GM19240 (cell line): ENCODE data around the gene LAMA1.
"Not testable (repeated sequence)": the region's sequence is repeated elsewhere in the genome, so short reads cannot be mapped to it uniquely, and the experiment has no call there.

Experiments
- DNase-seq: peaks from one replicate; pipeline ENCODE4 v3.0.0; 2011; ENCODE audit warnings: low spot score; ENCODE audit not compliant: insufficient read length

The LAMA1 gene

DNA sequence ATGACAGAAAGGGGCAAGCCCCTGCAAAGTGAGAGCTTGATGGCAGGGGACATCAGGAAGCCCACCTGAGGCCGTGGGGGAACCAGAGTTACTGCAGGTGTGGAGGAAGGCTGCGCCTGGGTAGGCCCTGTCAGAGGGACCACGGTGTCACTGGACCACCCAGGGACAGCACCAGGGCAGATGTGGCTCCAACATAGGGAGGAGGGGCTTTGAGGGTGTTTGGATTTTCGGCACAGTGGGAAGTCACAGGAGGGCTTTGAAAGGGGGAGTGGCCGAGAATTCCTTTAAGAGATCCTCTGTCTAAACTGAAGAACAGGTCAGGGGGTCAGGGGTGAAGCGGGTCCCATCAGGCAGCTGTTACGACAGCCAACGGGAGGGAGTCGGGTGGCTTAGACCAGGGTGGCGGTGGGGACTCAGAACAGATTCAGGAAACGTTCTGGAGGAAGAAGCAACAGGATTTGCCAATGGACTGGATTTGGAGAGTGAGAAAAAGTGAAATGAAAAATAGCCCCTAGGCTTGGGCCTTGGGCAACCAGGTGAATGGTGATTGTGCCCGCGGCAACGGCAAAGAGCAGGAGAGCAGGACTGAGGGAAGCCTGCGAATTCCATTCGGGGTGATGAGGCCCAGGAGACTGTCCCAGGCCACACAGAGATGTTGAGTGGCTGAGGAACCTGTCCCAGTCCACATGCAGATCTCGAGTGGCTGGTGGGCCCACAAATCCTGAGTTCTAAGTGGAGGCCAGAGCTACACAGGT, 166.1 kb downstream of the LAMA1 start:
- no peak for DNase-seq

DNA sequence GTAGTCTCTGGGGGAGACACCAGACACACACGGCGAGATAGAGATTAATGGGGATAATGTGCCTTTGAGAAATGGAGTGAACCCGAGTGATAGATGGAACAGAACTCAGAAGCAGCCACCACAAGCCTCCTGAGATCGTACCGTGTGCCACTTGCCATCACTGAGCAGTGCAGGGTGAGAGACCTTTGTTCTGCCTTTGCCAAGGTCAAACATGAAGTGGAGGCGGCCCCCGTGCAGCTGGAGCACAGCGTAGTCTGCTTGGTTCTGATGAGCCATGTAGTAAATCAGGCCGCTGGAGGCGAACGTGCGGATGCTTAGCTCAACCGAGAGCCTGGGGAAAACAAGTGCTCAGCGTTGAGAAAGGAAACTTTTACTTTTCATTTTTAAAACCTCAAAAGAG, 167.0 kb downstream of the LAMA1 start:
- no peak for DNase-seq

- DNase-seq = no peak
These were observed 167.6 kb downstream of the LAMA1 start for GRCh38 chr18:6949800-6950586.

DNA sequence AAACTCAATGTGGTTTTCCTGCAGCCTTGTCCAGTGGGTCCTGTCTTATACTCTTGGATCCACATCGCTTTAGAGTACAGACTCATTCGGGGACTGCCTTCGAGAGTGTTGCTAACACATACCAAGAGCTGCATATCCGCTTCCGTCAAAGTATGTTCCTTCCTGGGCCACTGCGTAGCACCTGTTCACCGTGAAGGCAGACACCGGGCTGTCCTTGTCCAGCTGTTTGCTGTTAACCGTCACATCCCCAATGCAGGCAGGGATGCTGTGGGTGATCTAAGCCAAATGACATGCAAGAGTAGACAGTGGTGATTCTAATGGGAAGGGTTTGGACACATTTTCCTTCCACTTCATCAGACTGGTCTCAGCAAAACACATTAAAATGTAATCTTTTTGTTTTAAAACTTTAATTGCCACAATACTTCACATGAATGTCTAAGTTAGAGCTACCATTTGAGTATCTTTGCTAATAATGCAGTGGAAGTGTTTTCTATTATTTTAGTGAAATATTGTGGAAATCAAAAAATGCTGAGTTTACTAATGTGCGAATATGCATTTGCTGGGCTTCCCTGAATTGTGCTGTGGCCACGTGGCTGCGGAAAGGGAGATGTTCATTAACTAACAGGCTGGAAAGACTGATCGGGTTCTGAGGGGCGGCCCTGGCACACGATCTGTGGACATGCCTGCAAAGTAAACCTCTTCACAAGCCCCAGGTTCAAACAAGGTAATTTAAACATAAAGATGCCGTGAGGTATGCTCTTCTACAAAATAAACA, 169.1 kb downstream of the LAMA1 start:
- no peak for DNase-seq

GRCh38 chr18:6947338-6948030, 170.1 kb downstream of the LAMA1 start:
- no peak for DNase-seq

GRCh38 chr18:6943143-6943542, 174.5 kb downstream of the LAMA1 start:
- DNase-seq = no peak

DNA sequence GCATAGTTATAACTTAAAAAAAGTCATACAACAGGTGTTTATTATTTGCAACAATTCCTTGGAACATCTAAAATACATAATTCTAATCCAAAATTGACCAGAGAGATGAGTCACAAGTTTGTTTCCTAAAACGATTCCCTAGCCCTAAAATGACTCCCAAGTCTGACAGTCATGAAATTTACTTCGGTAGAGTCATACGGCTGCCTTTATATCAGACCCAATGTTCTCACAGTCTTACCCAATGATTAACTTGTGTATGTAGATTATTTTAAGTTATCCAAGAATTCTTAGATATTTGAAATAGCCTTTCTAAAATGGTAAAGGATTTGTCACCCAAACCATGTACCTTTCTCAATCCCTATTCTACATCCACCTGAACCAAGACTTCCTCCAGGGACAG, 174.9 kb downstream of the LAMA1 start:
- DNase-seq = no peak

DNA sequence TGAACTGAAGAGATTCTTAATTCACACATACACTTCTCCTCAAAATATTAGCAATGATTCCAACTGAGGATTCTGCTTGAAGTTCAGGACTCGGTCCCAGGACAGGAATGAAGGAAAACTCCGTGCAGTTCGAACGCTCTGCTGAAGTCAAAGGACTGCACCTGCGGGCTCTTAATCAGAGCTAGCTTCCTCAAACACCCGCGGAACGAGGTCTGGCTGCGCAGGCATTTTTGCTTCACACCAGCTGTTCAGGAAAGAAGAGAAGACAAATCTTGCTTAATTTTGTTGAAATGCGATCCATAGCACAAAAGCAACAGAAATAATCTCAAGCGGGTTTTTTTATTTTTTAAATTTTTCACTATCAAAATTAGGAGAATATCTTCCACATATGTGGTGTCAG, 175.6 kb downstream of the LAMA1 start:
- no peak for DNase-seq

- DNase-seq = no peak
These were observed 177.1 kb downstream of the LAMA1 start for GRCh38 chr18:6940451-6940850.

DNA sequence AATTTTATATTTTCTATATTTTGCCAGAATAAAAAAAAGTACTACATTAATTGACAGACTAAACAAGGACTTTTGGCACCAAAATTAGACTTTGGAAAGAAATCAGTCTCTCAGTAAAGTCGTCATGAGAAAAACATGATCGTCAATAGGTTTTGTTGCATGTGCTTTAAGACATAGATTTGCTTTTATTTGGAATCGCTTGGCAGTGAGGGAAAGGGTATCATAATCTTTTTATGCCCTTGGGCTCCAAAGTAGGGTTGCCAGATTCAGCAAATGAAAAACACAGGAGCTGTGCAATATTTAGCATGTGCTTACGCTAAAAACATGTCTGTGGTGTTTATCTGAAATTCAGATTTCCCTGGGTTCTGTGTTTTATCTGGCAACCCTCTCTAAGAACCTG, 177.6 kb downstream of the LAMA1 start:
- DNase-seq = no peak

DNA sequence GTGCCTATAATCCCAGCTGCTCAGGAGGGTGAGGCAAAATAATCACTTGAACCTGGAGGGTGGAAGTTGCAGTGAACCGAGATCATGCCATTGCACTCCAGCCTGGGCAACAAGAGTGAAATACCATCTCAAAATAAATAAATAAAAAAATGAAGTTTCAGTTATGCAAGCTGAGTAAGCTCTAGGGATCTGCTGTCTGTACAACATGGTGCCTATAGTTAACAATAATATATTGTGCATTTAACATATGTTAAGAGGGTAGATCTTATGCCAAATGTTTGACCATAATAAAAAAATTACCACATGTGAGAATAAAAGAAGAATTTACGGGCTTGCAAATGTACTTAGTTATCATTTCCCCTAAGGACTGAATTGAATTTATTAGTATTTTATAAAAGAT, 179.2 kb downstream of the LAMA1 start:
- not testable (repeated sequence) for DNase-seq

- no peak for DNase-seq
These were observed 179.6 kb downstream of the LAMA1 start for GRCh38 chr18:6938003-6938402.

GRCh38 chr18:6934859-6935258, 182.7 kb downstream of the LAMA1 start:
- DNase-seq = no peak

DNA sequence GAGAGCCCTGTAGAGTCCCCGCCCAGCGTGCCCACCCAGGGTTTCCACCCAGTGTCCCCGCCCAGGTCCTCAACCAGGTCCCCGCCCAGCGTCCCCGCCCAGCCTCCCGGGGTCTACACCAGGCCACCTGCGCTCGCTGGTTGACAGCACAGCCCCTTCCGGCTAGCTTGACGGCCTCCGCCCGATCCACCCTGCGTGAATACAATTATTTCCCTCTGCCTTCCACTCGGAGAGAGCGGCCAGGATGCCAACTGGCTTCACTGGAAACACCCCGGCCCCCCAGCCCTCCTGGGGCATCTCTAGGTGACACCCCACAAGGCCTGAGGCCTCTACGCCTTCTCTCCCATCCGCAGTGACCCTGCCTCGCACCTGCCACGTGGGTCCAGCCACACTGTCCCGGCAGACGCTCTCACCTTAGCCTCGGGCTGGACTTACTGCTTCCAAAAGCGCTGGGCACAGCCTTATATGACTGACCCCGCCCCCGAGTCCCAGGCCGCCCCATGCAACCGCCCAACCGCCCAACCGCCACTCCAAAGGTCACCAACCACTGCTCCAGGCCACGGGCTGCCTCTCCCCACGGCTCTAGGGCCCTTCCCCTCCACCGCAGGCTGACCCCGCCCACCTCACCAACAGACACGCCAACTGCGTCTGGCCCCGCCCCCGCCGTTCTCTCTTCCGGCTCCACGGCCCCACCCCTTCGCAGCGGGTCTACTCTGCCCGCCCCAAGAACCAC, 188.1 kb downstream of the LAMA1 start:
- DNase-seq = no peak

- DNase-seq = no peak
These were observed 189.2 kb downstream of the LAMA1 start for GRCh38 chr18:6928359-6928758.

- no peak for DNase-seq
These were observed 190.4 kb downstream of the LAMA1 start for GRCh38 chr18:6927153-6927552.

GRCh38 chr18:6923220-6923619, 194.4 kb downstream of the LAMA1 start:
- no peak for DNase-seq

DNA sequence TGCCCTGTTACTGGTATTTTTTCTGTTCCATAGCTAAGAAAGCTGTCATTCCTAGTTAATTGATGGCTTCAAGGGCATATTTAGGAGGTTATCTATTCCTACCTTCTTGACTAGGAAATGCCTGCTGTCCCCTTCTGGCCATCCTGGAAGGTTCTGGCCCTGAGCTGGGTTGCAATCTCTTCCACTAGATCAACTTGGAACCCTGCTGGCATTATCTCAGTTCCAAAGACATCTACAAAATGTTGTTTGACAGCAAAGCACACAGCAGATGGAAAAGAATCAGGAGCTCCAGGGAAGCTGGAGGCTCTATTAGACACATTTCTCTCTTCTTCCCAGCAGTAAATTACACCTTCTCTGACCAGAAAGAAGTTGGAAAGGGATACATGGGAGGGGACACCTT, 196.0 kb downstream of the LAMA1 start:
- no peak for DNase-seq

GRCh38 chr18:6920099-6920955, 197.3 kb downstream of the LAMA1 start:
- DNase-seq = no peak

GRCh38 chr18:6917072-6917471, 200.5 kb downstream of the LAMA1 start:
- DNase-seq = no peak
